Astrocyte (in vitro differentiated cells and primary cell): ENCODE measurements around the gene RNF214.

Experiments
- CTCF ChIP-seq: IDR thresholded peaks from 2 replicates; pipeline ENCODE4 v1.5.1; 2011; ENCODE audit warnings: low read depth, mild to moderate bottlenecking, inconsistent platforms, low read length, moderate library complexity; ENCODE audit not compliant: insufficient read depth
- EZH2 ChIP-seq: IDR thresholded peaks from 2 replicates; pipeline ENCODE4 v1.6.1; 2012; ENCODE audit warnings: mild to moderate bottlenecking, low read length, inconsistent platforms; ENCODE audit not compliant: insufficient read depth

GRCh38 chr11:117199053-117199915, 33.2 kb upstream of the RNF214 start, which contains the start of gene TAGLN:
- TF ChIP-seq CTCF (no peak), EZH2 (no peak)
